Left ventricle myocardium inferior (tissue), 1 donor: Measurements from ENCODE around the gene RPE65. TPM values are rescaled to one million over a fixed set of nuclear protein-coding genes. Genes with fewer than 3 reads are reported as not detected.
"Not testable (repeated sequence)": the region's sequence is repeated elsewhere in the genome, so short reads cannot be mapped to it uniquely, and the experiment has no call there.

Source experiments
- DNase-seq: peaks from one replicate; pipeline ENCODE4 v3.0.0-alpha.2; 2020
- H3K27ac ChIP-seq: fragments of 200-600 bp; replicated peaks from 2 replicates; pipeline ENCODE4 v1.8.0; 2021
- H3K27me3 ChIP-seq: fragments of 200-600 bp; 2 replicates; pipeline ENCODE4 v1.8.0; 2021; ENCODE audit warnings: low read depth
- H3K36me3 ChIP-seq: fragments of 200-600 bp; 2 replicates; pipeline ENCODE4 v1.8.0; 2021
- H3K4me1 ChIP-seq: fragments of 200-600 bp; 2 replicates; pipeline ENCODE4 v1.8.0; 2021
- H3K4me3 ChIP-seq: fragments of 200-600 bp; 2 replicates; pipeline ENCODE4 v1.8.0; 2021; ENCODE audit warnings: mild to moderate bottlenecking, moderate library complexity
- H3K9me3 ChIP-seq: fragments of 200-600 bp; replicated peaks from 2 replicates; pipeline ENCODE4 v1.8.0; 2021
- CTCF ChIP-seq: fragments of 200-600 bp; IDR thresholded peaks from 2 replicates; pipeline ENCODE4 v1.8.0; 2021; ENCODE audit warnings: antibody characterized with exemption, mild to moderate bottlenecking, borderline replicate concordance
- intact Hi-C: fragments of 100-400 bp; cut with micrococcal nuclease; formaldehyde crosslinking; loops from one replicate; pipeline ENCODE4 v1.11.0; 2022
- total RNA-seq: library from RNA; stranded (reverse); fragmentation: NEBNext Ultra II Directional; extraction: Animal tissue kit (Norgen Biotek cat#: 25700); gene quantifications from one replicate; pipeline ENCODE4 v1.2.1, GENCODE V29; 2021
- donor health status: DM: no; HTN: yes; CAD: no; lungs with severe emphysema.

Gene RPE65
- total RNA-seq, 1 donor from 2014 or later = not detected

DNA sequence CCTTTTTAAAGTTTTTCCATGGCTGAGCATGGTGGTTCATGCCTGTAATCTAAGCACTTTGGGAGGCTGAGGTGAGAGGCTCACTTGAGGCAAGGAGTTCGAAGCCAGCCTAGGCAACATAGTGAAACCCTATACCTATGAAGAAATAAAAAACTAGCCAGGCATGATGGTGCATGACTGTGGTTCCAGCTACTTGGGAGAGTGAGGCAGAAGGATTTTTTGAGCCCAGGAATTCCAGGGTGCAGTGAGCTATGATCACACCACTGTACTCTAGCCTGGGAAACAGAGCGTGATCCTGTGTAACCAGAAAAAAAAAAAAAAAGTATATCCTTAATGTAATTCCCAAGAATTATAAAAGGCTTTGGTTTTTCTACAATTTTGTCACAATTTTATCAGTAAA lies 29.7 kb upstream of the RPE65 start:
- H3K36me3 ChIP-seq = no peaks in the 10 kb centered on the region
- TF ChIP-seq CTCF = no peak
- no peak for DNase-seq
- intact Hi-C loops = no loop called here
- H3K27ac ChIP-seq = no peak overlapping the region
- H3K9me3 ChIP-seq = no peaks in the 10 kb centered on the region
- H3K27me3 ChIP-seq = no peaks in the 10 kb centered on the region
- H3K4me3 ChIP-seq = no peak overlapping the region
- no peaks in the 10 kb centered on the region for H3K4me1 ChIP-seq

- no peaks in the 10 kb centered on the region for H3K27me3 ChIP-seq
- no peak for TF ChIP-seq CTCF
- no peaks in the 10 kb centered on the region for H3K4me1 ChIP-seq
- H3K4me3 ChIP-seq = no peak overlapping the region
- intact Hi-C loops = no loop called here
- no peaks in the 10 kb centered on the region for H3K36me3 ChIP-seq
- H3K27ac ChIP-seq = no peak overlapping the region
- no peak for DNase-seq
- no peaks in the 10 kb centered on the region for H3K9me3 ChIP-seq
Measured at GRCh38 chr1:68478662-68479061, 28.9 kb upstream of the RPE65 start.

GRCh38 chr1:68476626-68477025 lies 26.9 kb upstream of the RPE65 start:
- H3K27me3 ChIP-seq, H3K4me3 ChIP-seq, intact Hi-C loops, H3K27ac ChIP-seq, H3K4me1 ChIP-seq, H3K9me3 ChIP-seq, DNase-seq, H3K36me3 ChIP-seq: not testable (repeated sequence)

- Histone ChIP-seq H3K4me1 (no peaks in the 10 kb centered on the region), H3K4me3 (no peak overlapping the region), H3K27ac (no peak overlapping the region), H3K36me3 (no peaks in the 10 kb centered on the region), H3K9me3 (peaks cover 8% of the 10 kb centered on the region), H3K27me3 (no peaks in the 10 kb centered on the region)
- no peak for TF ChIP-seq CTCF
- intact Hi-C loops = no loop called here
- DNase-seq = no peak
Measured at GRCh38 chr1:68473060-68473459, 23.3 kb upstream of the RPE65 start.

DNA sequence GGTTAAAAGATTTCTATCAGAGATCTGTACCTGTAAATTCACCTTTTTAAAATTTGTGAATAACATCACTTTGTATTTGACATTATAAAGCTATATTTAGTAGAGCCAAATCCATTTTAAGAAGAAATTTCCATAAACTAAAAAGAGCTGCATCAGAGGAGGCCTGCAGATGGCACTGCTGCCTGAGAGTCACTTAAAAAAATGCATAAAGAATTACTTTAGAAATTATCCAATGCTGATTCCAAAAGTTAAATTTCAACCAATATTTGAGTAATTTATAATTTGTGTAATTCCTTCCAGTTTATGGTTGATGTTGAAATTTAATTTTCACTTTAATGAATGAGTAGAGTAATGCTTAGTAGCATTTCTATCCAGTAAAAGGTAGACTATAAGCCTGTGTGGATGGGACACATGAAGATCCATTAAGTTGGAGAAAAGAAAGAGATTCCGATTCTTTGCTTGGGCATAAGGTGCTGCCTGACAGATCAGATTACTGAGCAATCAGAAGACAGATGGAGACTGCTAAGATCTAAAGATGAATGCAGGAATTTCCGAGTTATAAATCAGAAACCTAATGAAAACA lies 20.7 kb upstream of the RPE65 start:
- Histone ChIP-seq H3K27ac (no peak overlapping the region), H3K4me1 (no peaks in the 10 kb centered on the region), H3K4me3 (no peak overlapping the region), H3K36me3 (no peaks in the 10 kb centered on the region), H3K27me3 (no peaks in the 10 kb centered on the region), H3K9me3 (peaks cover 8% of the 10 kb centered on the region)
- no peak for DNase-seq
- TF ChIP-seq CTCF = peak; percentile 72
- intact Hi-C loops = no loop called here

DNA sequence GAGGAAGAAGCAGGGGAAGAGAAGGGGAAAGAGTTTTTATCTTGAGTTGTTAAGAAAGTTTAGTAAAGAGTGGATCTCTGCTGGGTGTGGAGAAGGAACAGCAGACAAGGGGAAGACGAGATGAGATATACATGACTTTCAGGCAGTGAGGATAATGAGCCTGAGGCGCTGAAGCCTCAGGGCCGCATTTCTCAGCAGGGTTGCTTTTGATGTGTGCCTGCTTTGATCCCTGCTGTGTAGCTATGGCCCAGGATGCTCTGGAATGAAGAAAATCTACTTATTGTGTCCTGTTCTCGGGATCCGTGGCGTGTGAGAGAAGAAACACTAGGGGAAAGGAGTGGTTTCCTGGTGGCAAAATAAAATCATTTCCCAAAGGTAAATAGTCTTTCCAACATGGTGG lies 15.1 kb upstream of the RPE65 start:
- intact Hi-C loops = no loop called here
- no peak for TF ChIP-seq CTCF
- Histone ChIP-seq H3K27me3 (no peaks in the 10 kb centered on the region), H3K4me3 (no peak overlapping the region), H3K36me3 (no peaks in the 10 kb centered on the region), H3K9me3 (peaks cover 18% of the 10 kb centered on the region), H3K27ac (no peak overlapping the region), H3K4me1 (no peaks in the 10 kb centered on the region)
- DNase-seq = no peak
